ENCODE data around the gene GNG7. TPM values are rescaled to one million over a fixed set of nuclear protein-coding genes. Genes with fewer than 3 reads are reported as not detected.

GNG7 gene
- total and polyA plus RNA-seq, 10 of the 15 experiments (the other 5 are each of a cell fraction or from before 2014, with no cell fraction given): 1.9 to 13.6 (median 6.5) TPM

GRCh38 chr19:2723345-2723715, 20.8 kb upstream of the GNG7 start:
- Histone ChIP-seq H3K27ac (ENCODE audit: control insufficient read depth, insufficient read depth) (no peak overlapping the region), H3K4me2 (ENCODE audit: control insufficient read depth, insufficient read depth) (no peak overlapping the region), H3K9me3 (replicated peaks; ENCODE audit: control insufficient read depth, insufficient read depth, low read length) (no peaks in the 10 kb centered on the region), H3K4me1 (ENCODE audit: control insufficient read depth, insufficient read depth, low read length) (no peaks in the 10 kb centered on the region), H2AFZ (ENCODE audit: control insufficient read depth, low read depth, low read length) (no peak overlapping the region), H3K36me3 (ENCODE audit: control insufficient read depth in 2 of 2, insufficient read depth in 2 of 2, low read length in 1 of 2) (no peaks in the 10 kb centered on the region), H3K79me2 (ENCODE audit: control insufficient read depth, insufficient read depth, low read length) (no peaks in the 10 kb centered on the region), H3K4me3 (no peak overlapping the region), H3K27me3 (replicated peaks in 1 of 2; ENCODE audit: control insufficient read depth in 2 of 2, insufficient read depth in 2 of 2, low read length in 1 of 2) (peaks cover 3 to 4% of the 10 kb centered on the region in 2 experiments; a peak in 1 of 4 replicates), H3K9ac (ENCODE audit: control insufficient read depth, insufficient read depth, low read length) (no peak overlapping the region), H4K20me1 (ENCODE audit: control insufficient read depth, insufficient read depth) (no peaks in the 10 kb centered on the region)
- 67% methylated on average over 12 of the region's 13 CpGs for WGBS (ENCODE audit: insufficient coverage, insufficient replicate concordance, low lambda C conversion rate, missing lambda C conversion rate)
- in situ Hi-C loops (cut with MboI): no loop called here
- FAIRE-seq: no peak
- TF ChIP-seq RAD51 (IDR thresholded peaks at IDR 0.05) (no peak), POLR2AphosphoS2 (IDR thresholded peaks at IDR 0.05; ENCODE audit: low read depth, low read length) (no peak), BHLHE40 (IDR thresholded peaks at IDR 0.05; ENCODE audit: borderline replicate concordance in 1 of 2, low read depth in 2 of 2, low read length in 1 of 2) (no peak), DPF2 (IDR thresholded peaks at IDR 0.05) (no peak), REST (IDR thresholded peaks at IDR 0.05; ENCODE audit: low read depth, low read length) (no peak), ATF3 (IDR thresholded peaks at IDR 0.05; ENCODE audit: borderline replicate concordance, extremely low read depth, low read depth, low read length) (no peak), E2F4 (IDR thresholded peaks at IDR 0.05; ENCODE audit: low read depth, low read length) (no peak), BCL3 (IDR thresholded peaks at IDR 0.05; ENCODE audit: borderline replicate concordance, insufficient read depth, low read depth, low read length, poor library complexity, severe bottlenecking) (no peak), ZNF274 (IDR thresholded peaks at IDR 0.05; ENCODE audit: insufficient read depth, insufficient read length) (no peak)
- no peak for DNase-seq (ENCODE audit: low read depth, low spot score)
- intact Hi-C loops (cut with micrococcal nuclease; ENCODE audit: unreplicated experiment): no loop called here
- BruUV-seq (replicated peaks): no TSS peak
- ChIA-PET POLR2A (no interaction called here), RAD21 (ENCODE audit: unreplicated experiment) (no interaction called here), SMC1A (ENCODE audit: uncharacterized antibody, unreplicated experiment) (no interaction called here), CTCF (interaction anchor here (2.8 kb wide), 1 partner anchor 75 kb away, joined by 5 read pairs; no protein-coding TSS in a partner anchor)
- ATAC-seq: no peak

Measured in GM12878 (cell line).